Measurements from ENCODE around the gene TIGAR.

TIGAR gene

GRCh38 chr12:4282892-4283511 lies 38.0 kb upstream of the TIGAR start:
- DNase-seq (ENCODE audit: low spot score) = no peak

GRCh38 chr12:4283512-4284255 lies 37.3 kb upstream of the TIGAR start:
- no peak for DNase-seq (ENCODE audit: low spot score)

GRCh38 chr12:4284306-4284705 lies 36.7 kb upstream of the TIGAR start:
- no peak for DNase-seq (ENCODE audit: low spot score)

GRCh38 chr12:4285070-4285469 lies 35.9 kb upstream of the TIGAR start:
- no peak for DNase-seq (ENCODE audit: low spot score)

GRCh38 chr12:4286228-4286627 lies 34.8 kb upstream of the TIGAR start:
- no peak for DNase-seq (ENCODE audit: low spot score)

GRCh38 chr12:4286771-4287317 lies 34.2 kb upstream of the TIGAR start:
- DNase-seq (ENCODE audit: low spot score) = no peak

- no peak for DNase-seq (ENCODE audit: low spot score)
These were observed 33.4 kb upstream of the TIGAR start for GRCh38 chr12:4287325-4288211.

GRCh38 chr12:4288296-4289131 lies 32.5 kb upstream of the TIGAR start:
- no peak for DNase-seq (ENCODE audit: low spot score)

GRCh38 chr12:4289231-4289878 lies 31.7 kb upstream of the TIGAR start:
- DNase-seq (ENCODE audit: low spot score) = no peak

- DNase-seq (ENCODE audit: low spot score) = no peak
These were observed 30.8 kb upstream of the TIGAR start for GRCh38 chr12:4289998-4290790.

GRCh38 chr12:4292341-4293073 lies 28.5 kb upstream of the TIGAR start:
- DNase-seq (ENCODE audit: low spot score) = no peak

GRCh38 chr12:4293299-4293965 lies 27.6 kb upstream of the TIGAR start:
- DNase-seq (ENCODE audit: low spot score) = no peak

- no peak for DNase-seq (ENCODE audit: low spot score)
These were observed 27.0 kb upstream of the TIGAR start for GRCh38 chr12:4293966-4294505.

GRCh38 chr12:4296751-4297150 lies 24.3 kb upstream of the TIGAR start:
- DNase-seq (ENCODE audit: low spot score) = no peak

GRCh38 chr12:4297617-4298016 lies 23.4 kb upstream of the TIGAR start:
- DNase-seq (ENCODE audit: low spot score) = no peak

- DNase-seq (ENCODE audit: low spot score) = no peak
These were observed 20.1 kb upstream of the TIGAR start for GRCh38 chr12:4300883-4301282.

- no peak for DNase-seq (ENCODE audit: low spot score)
These were observed 19.0 kb upstream of the TIGAR start for GRCh38 chr12:4301932-4302501.

- DNase-seq (ENCODE audit: low spot score) = no peak
These were observed 18.1 kb upstream of the TIGAR start for GRCh38 chr12:4302881-4303280.

All from AG20443 (cell line).